GM12878 (cell line): ENCODE measurements around the gene RRH. TPM values are rescaled to one million over a fixed set of nuclear protein-coding genes. Genes with fewer than 3 reads are reported as not detected.

Experiments used
- ATAC-seq: fragments of 200-7000 bp; cut with Tn5 transposase; 3 replicates; pipeline ENCODE4 v1.9.1; 2020; ENCODE audit warnings: mild to moderate bottlenecking, moderate library complexity
- BruUV-seq: library from RNA; stranded (reverse); fragments of 400-500 nt; replicated peaks from 2 replicates; lab custom pipeline; 2021; lab: Mats Ljungman, UMichigan
- CTCF ChIA-PET: fragments of 300-600 bp; sonication (Branson Sonifier 250); formaldehyde crosslinking; extraction: SDS; loops from one replicate; lab custom pipeline; 2021; ENCODE audit warnings: inconsistent platforms; lab: Yijun Ruan, JAX
- POLR2A ChIA-PET: fragments of 350-600 bp; formaldehyde crosslinking; extraction: SDS; loops from one replicate; lab custom pipeline; 2021; ENCODE audit warnings: inconsistent platforms; lab: Charles Lee
- RAD21 ChIA-PET: fragments of 300-600 bp; sonication (Branson Sonifier 250); formaldehyde crosslinking; loops from one replicate; lab custom pipeline; 2023; ENCODE audit warnings: antibody characterized with exemption; ENCODE audit not compliant: unreplicated experiment; lab: Charles Lee
- SMC1A ChIA-PET: fragments of 300-600 bp; sonication (Branson Sonifier 250); formaldehyde crosslinking; loops from one replicate; lab custom pipeline; 2023; ENCODE audit not compliant: unreplicated experiment, uncharacterized antibody; lab: Charles Lee
- DNase-seq: peaks from one replicate; pipeline ENCODE4 v3.0.0-alpha.2; 2011; ENCODE audit warnings: low read depth, low spot score
- FAIRE-seq: peaks from 3 replicates; lab custom pipeline; 2011; peaks lifted over from hg19 to GRCh38; lab: Jason Lieb, UNC
- H2AFZ ChIP-seq: 2 replicates; pipeline ENCODE4 v1.6.0; 2011; ENCODE audit warnings: low read depth, low read length, control low read depth; ENCODE audit not compliant: control insufficient read depth
- H3K27ac ChIP-seq: 2 replicates; pipeline ENCODE4 v1.5.1; 2011; ENCODE audit warnings: control low read depth; ENCODE audit not compliant: control insufficient read depth, insufficient read depth
- H3K27me3 ChIP-seq, 2 experiments: replicated peaks in 1 of 2; 2 replicates each; pipeline versions ENCODE4 v1.6.0 to v1.6.1; 2011; ENCODE audit warnings: low read length in 1 of 2; ENCODE audit not compliant: control insufficient read depth in 2 of 2, insufficient read depth in 2 of 2
- H3K36me3 ChIP-seq, 2 experiments: 2 replicates each; pipeline ENCODE4 v1.5.1; 2011; ENCODE audit warnings: low read length in 1 of 2; ENCODE audit not compliant: control insufficient read depth in 2 of 2, insufficient read depth in 2 of 2
- H3K4me1 ChIP-seq: 2 replicates; pipeline ENCODE4 v1.6.1; 2011; ENCODE audit warnings: mild to moderate bottlenecking, low read length, moderate library complexity, mixed read lengths; ENCODE audit not compliant: control insufficient read depth, insufficient read depth
- H3K4me2 ChIP-seq: 2 replicates; pipeline ENCODE4 v1.6.0; 2011; ENCODE audit warnings: control low read depth; ENCODE audit not compliant: control insufficient read depth, insufficient read depth
- H3K4me3 ChIP-seq: fragments of 200-600 bp; sonication (generic); 2 replicates; pipeline ENCODE4 v1.5.1; 2016
- H3K79me2 ChIP-seq: 2 replicates; pipeline ENCODE4 v1.6.0; 2011; ENCODE audit warnings: low read length; ENCODE audit not compliant: control insufficient read depth, insufficient read depth
- H3K9ac ChIP-seq: 2 replicates; pipeline ENCODE4 v1.8.0; 2011; ENCODE audit warnings: low read length, control low read depth, mixed read lengths; ENCODE audit not compliant: control insufficient read depth, insufficient read depth
- H3K9me3 ChIP-seq: replicated peaks from 3 replicates; pipeline ENCODE4 v1.5.1; 2011; ENCODE audit warnings: mild to moderate bottlenecking, low read length; ENCODE audit not compliant: control insufficient read depth, insufficient read depth
- H4K20me1 ChIP-seq: 2 replicates; pipeline ENCODE4 v1.6.0; 2011; ENCODE audit not compliant: control insufficient read depth, insufficient read depth
- BACH1 ChIP-seq: fragments of 450-650 bp; IDR thresholded peaks from 2 replicates; pipeline ENCODE4 v1.6.1; 2017; ENCODE audit warnings: mild to moderate bottlenecking, borderline replicate concordance
- EED ChIP-seq: sonication (generic); IDR thresholded peaks from 2 replicates; pipeline ENCODE4 v1.6.1; 2016; ENCODE audit warnings: antibody characterized with exemption, low read depth
- EZH2 ChIP-seq: IDR thresholded peaks from 2 replicates; pipeline ENCODE4 v1.6.1; 2012; ENCODE audit warnings: low read depth, mild to moderate bottlenecking, control low read depth, inconsistent platforms, low read length, borderline replicate concordance; ENCODE audit not compliant: control insufficient read depth
- IKZF1 ChIP-seq: fragments of 450-650 bp; conservative IDR thresholded peaks from 2 replicates; pipeline ENCODE4 v1.6.1; 2017; ENCODE audit warnings: antibody characterized with exemption, mild to moderate bottlenecking
- IKZF2 ChIP-seq, 2 experiments: fragments of 450-650 bp; IDR thresholded peaks; 2 replicates each; pipeline ENCODE4 v1.6.1; 2017; ENCODE audit warnings: mild to moderate bottlenecking in 2 of 2, moderate library complexity in 2 of 2
- JUND ChIP-seq: IDR thresholded peaks from 2 replicates; pipeline ENCODE4 v1.6.1; 2012; ENCODE audit warnings: low read depth, mild to moderate bottlenecking, low read length, improper control_type of control experiment, moderate library complexity
- NFYA ChIP-seq: IDR thresholded peaks from 2 replicates; pipeline ENCODE4 v1.6.1; 2011; ENCODE audit warnings: low read depth, mild to moderate bottlenecking, low read length, improper control_type of control experiment, borderline replicate concordance
- RELA ChIP-seq: fragments of 450-650 bp; IDR thresholded peaks from 2 replicates; pipeline ENCODE4 v1.8.0; 2014; ENCODE audit warnings: borderline replicate concordance; ENCODE audit not compliant: partially characterized antibody
- RFX5 ChIP-seq: IDR thresholded peaks from 2 replicates; pipeline ENCODE4 v1.6.1; 2011; ENCODE audit warnings: low read depth, low read length, improper control_type of control experiment
- TCF7 ChIP-seq: IDR thresholded peaks from 2 replicates; pipeline ENCODE4 v1.6.1; 2014; ENCODE audit warnings: antibody characterized with exemption, borderline replicate concordance
- WGBS: methylation state at CpG from one replicate; pipeline ENCODE4 v1.1.6; 2016; ENCODE audit warnings: low lambda C conversion rate; ENCODE audit not compliant: insufficient replicate concordance, insufficient coverage; ENCODE audit errors: missing lambda C conversion rate; 5-methylcytosine and 5-hydroxymethylcytosine counted together
- in situ Hi-C: fragments of 300-500 bp; cut with MboI; formaldehyde crosslinking; loops from 9 replicates; pipeline ENCODE4 v1.14.3; 2018; ENCODE audit warnings: mixed read lengths
- intact Hi-C: fragments of 100-400 bp; cut with micrococcal nuclease; formaldehyde crosslinking; loops from one replicate; pipeline ENCODE4 v1.14.2; 2022; ENCODE audit not compliant: unreplicated experiment
- polyA plus RNA-seq, 11 experiments: library from polyadenylated mRNA; depleted of rRNA in 4 of 11; unstranded in 6 of 11; stranded (reverse) in 5 of 11; fragments of >200 nt; fragmentation: Nextera tagmentation in 4 of 11; fragmentation: Illumina TruSeq in 1 of 11; extraction: Ambion mirVana in 4 of 11; extraction: Trizol in 1 of 11; gene quantifications; 1 replicate in 1 of 11; 2 replicates in 10 of 11; pipeline versions ENCODE4 v1.2.1 to v1.2.3, GENCODE V29; 2011 to 2016; ENCODE audit warnings: inconsistent platforms in 2 of 11, missing spikeins in 2 of 11, low read depth in 1 of 11
- total RNA-seq, 4 experiments: library from RNA; depleted of rRNA in 3 of 4; stranded (reverse); fragments of >200 nt in 3 of 4; fragmentation: Illumina TruSeq in 1 of 4; extraction: Trizol in 1 of 4; gene quantifications; 2 replicates each; pipeline versions ENCODE4 v1.2.1 to v1.2.3, GENCODE V29; 2013 to 2021
- TF ChIP-seq, protein P1 (sequence below): fragments of 450-650 bp; IDR thresholded peaks from 2 replicates; pipeline ENCODE4 v1.6.1; 2017; ENCODE audit warnings: mild to moderate bottlenecking, moderate library complexity

The RRH gene
- total and polyA plus RNA-seq, 10 of the 15 experiments (the other 5 are each of a cell fraction or from before 2014, with no cell fraction given): 0.06 to 0.24 (median 0.12) TPM; not detected in 6

GRCh38 chr4:109876634-109877265, 49.0 kb downstream of the RRH start:
- no peak overlapping the region for H3K9ac ChIP-seq
- TF ChIP-seq EZH2 (no peak), RFX5 (no peak), TCF7 (no peak), IKZF1 (no peak), NFYA (no peak), BACH1 (no peak), JUND (no peak), IKZF2 (IDR thresholded peaks at IDR 0.05) (no peak), RELA (no peak), EED (no peak)
- TF ChIP-seq, protein P1, sequence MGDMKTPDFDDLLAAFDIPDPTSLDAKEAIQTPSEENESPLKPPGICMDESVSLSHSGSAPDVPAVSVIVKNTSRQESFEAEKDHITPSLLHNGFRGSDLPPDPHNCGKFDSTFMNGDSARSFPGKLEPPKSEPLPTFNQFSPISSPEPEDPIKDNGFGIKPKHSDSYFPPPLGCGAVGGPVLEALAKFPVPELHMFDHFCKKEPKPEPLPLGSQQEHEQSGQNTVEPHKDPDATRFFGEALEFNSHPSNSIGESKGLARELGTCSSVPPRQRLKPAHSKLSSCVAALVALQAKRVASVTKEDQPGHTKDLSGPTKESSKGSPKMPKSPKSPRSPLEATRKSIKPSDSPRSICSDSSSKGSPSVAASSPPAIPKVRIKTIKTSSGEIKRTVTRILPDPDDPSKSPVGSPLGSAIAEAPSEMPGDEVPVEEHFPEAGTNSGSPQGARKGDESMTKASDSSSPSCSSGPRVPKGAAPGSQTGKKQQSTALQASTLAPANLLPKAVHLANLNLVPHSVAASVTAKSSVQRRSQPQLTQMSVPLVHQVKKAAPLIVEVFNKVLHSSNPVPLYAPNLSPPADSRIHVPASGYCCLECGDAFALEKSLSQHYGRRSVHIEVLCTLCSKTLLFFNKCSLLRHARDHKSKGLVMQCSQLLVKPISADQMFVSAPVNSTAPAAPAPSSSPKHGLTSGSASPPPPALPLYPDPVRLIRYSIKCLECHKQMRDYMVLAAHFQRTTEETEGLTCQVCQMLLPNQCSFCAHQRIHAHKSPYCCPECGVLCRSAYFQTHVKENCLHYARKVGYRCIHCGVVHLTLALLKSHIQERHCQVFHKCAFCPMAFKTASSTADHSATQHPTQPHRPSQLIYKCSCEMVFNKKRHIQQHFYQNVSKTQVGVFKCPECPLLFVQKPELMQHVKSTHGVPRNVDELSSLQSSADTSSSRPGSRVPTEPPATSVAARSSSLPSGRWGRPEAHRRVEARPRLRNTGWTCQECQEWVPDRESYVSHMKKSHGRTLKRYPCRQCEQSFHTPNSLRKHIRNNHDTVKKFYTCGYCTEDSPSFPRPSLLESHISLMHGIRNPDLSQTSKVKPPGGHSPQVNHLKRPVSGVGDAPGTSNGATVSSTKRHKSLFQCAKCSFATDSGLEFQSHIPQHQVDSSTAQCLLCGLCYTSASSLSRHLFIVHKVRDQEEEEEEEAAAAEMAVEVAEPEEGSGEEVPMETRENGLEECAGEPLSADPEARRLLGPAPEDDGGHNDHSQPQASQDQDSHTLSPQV: no peak
- ATAC-seq: no peak
- no peaks in the 10 kb centered on the region for H3K9me3 ChIP-seq
- no peak overlapping the region for H2AFZ ChIP-seq
- H3K27me3 ChIP-seq: no peaks in the 10 kb centered on the region; a peak in 2 of 4 replicates
- H3K36me3 ChIP-seq: no peaks in the 10 kb centered on the region
- WGBS: 91% methylated on average over 2 of the region's 2 CpGs
- H4K20me1 ChIP-seq: no peaks in the 10 kb centered on the region
- ChIA-PET RAD21 (no interaction called here), CTCF (interaction anchor here (0.7 to 1.4 kb wide), 3 partner anchors 9 to 642 kb away, joined by 3 to 5 read pairs (median 4); no protein-coding TSS in a partner anchor), SMC1A (interaction anchor here (0.6 to 1.2 kb wide), 2 partner anchors 35 to 247 kb away, joined by 3 read pairs; no protein-coding TSS in a partner anchor), POLR2A (no interaction called here)
- in situ Hi-C loops: no loop called here
- no peaks in the 10 kb centered on the region for H3K79me2 ChIP-seq
- BruUV-seq: no TSS peak
- H3K4me2 ChIP-seq: no peak overlapping the region; the same call in 1 of the 2 replicates
- no peak for FAIRE-seq
- H3K4me1 ChIP-seq: peaks cover 8% of the 10 kb centered on the region; the same call in 1 of the 2 replicates
- DNase-seq: no peak
- H3K27ac ChIP-seq: no peak overlapping the region
- no peak overlapping the region for H3K4me3 ChIP-seq
- intact Hi-C loops: no loop called here
